ENCODE results near the gene CHID1.

Gene CHID1

GRCh38 chr11:900545-900944 lies 10.1 kb downstream of the CHID1 start:
- peaks cover 65% of the 10 kb centered on the region for H3K36me3 ChIP-seq
- no peaks in the 10 kb centered on the region for H3K9me3 ChIP-seq
- no peaks in the 10 kb centered on the region for H3K27me3 ChIP-seq
- no peak overlapping the region for H3K27ac ChIP-seq
- H3K4me3 ChIP-seq (ENCODE audit: low read depth in 1 of 2, low read length in 1 of 2) = no peak overlapping the region
- TF ChIP-seq, protein P1, sequence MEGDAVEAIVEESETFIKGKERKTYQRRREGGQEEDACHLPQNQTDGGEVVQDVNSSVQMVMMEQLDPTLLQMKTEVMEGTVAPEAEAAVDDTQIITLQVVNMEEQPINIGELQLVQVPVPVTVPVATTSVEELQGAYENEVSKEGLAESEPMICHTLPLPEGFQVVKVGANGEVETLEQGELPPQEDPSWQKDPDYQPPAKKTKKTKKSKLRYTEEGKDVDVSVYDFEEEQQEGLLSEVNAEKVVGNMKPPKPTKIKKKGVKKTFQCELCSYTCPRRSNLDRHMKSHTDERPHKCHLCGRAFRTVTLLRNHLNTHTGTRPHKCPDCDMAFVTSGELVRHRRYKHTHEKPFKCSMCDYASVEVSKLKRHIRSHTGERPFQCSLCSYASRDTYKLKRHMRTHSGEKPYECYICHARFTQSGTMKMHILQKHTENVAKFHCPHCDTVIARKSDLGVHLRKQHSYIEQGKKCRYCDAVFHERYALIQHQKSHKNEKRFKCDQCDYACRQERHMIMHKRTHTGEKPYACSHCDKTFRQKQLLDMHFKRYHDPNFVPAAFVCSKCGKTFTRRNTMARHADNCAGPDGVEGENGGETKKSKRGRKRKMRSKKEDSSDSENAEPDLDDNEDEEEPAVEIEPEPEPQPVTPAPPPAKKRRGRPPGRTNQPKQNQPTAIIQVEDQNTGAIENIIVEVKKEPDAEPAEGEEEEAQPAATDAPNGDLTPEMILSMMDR (IDR thresholded peaks at IDR 0.05) = no peak
- H3K4me1 ChIP-seq (ENCODE audit: control insufficient read depth in 1 of 2, insufficient read depth in 1 of 2, low read depth in 1 of 2, low read length in 1 of 2) = no peaks in the 10 kb centered on the region

DNA sequence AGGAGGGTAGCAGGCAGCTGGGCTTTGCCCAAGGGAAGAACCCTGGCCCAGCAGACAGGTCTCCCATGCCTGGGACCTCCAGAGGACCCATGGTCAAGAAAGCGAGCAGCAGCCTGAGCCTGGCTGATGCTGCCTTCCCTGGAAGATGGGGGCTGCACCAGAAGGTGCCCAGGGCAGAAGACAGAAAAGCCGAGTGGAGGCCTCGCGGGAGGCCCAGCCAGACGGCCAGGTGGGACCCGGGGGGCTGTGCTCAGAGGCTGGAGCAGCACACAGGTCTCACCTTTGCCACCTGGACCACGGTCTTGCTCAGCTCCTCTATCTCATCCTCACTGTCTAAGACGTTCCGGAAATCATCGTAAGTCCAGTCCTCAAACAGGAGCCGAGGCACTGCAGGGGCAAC lies 10.9 kb downstream of the CHID1 start:
- TF ChIP-seq, protein P1 (IDR thresholded peaks at IDR 0.05) = no peak
- H3K9me3 ChIP-seq = no peaks in the 10 kb centered on the region
- no peak overlapping the region for H3K4me3 ChIP-seq (ENCODE audit: low read depth in 1 of 2, low read length in 1 of 2)
- H3K36me3 ChIP-seq = peaks cover 65% of the 10 kb centered on the region
- H3K27ac ChIP-seq = no peak overlapping the region
- H3K27me3 ChIP-seq = no peaks in the 10 kb centered on the region
- H3K4me1 ChIP-seq (ENCODE audit: control insufficient read depth in 1 of 2, insufficient read depth in 1 of 2, low read depth in 1 of 2, low read length in 1 of 2) = no peaks in the 10 kb centered on the region

- TF ChIP-seq, protein P1 (IDR thresholded peaks at IDR 0.05) = no peak
- H3K4me3 ChIP-seq (ENCODE audit: low read depth in 1 of 2, low read length in 1 of 2) = no peak overlapping the region
- peaks cover 56% of the 10 kb centered on the region for H3K36me3 ChIP-seq
- no peaks in the 10 kb centered on the region for H3K9me3 ChIP-seq
- no peaks in the 10 kb centered on the region for H3K27me3 ChIP-seq
- H3K27ac ChIP-seq = no peak overlapping the region
- H3K4me1 ChIP-seq (ENCODE audit: control insufficient read depth in 1 of 2, insufficient read depth in 1 of 2, low read depth in 1 of 2, low read length in 1 of 2) = no peaks in the 10 kb centered on the region
These were observed 11.9 kb downstream of the CHID1 start for GRCh38 chr11:898540-899190.

GRCh38 chr11:898143-898511 lies 12.5 kb downstream of the CHID1 start:
- no peak overlapping the region for H3K4me3 ChIP-seq (ENCODE audit: low read depth in 1 of 2, low read length in 1 of 2)
- no peaks in the 10 kb centered on the region for H3K9me3 ChIP-seq
- TF ChIP-seq, protein P1 (IDR thresholded peaks at IDR 0.05) = no peak
- no peak overlapping the region for H3K27ac ChIP-seq
- peaks cover 53% of the 10 kb centered on the region for H3K36me3 ChIP-seq
- no peaks in the 10 kb centered on the region for H3K27me3 ChIP-seq
- no peaks in the 10 kb centered on the region for H3K4me1 ChIP-seq (ENCODE audit: control insufficient read depth in 1 of 2, insufficient read depth in 1 of 2, low read depth in 1 of 2, low read length in 1 of 2)

DNA sequence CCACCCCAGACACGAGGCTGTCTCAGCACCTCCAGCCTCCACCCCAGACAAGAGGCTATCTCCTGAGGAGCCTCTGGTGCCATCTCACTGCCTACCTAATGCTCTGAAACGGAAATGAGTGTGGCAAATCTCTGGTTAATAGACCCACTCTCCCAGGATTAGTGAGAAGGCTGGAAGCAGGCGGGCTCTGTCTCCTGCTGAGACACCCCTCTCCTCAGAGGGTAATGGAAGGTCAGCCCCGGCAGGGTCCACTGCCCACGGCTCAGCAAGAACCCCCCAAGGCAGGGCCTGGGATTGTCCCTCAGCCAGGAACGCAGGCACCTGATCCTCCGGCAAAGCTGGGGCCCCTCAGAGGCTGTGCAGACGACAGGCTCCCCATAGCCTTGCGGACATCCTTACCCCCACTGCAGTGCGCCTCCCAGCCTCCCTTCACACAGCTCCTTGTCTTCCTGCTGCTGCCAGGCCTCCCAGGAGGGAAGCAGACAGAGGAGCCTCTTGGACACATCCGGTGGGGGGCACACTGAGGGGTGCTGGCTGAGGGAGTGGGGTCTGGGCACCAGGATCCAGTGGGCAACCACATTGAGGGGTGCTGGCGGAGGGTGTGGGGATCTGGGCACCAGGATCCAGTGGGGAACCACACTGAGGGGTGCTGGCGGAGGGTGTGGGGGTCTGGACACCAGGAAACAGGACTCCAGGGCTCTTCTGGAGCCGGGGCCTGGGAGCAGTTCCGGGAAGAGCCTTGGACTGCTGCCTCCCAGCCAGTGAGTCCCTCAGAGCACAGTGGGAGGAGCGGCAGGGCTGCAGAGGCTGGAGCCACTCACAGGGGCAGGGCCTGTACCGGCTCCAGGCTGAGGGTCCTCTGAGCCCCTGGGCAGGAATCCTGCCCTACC lies 13.1 kb downstream of the CHID1 start:
- Histone ChIP-seq H3K9me3 (no peaks in the 10 kb centered on the region), H3K4me3 (ENCODE audit: low read depth in 1 of 2, low read length in 1 of 2) (no peak overlapping the region)

More for the DNA sequence above, 13.1 kb downstream of the CHID1 start:
- Histone ChIP-seq H3K36me3 (peaks cover 46% of the 10 kb centered on the region), H3K27me3 (no peaks in the 10 kb centered on the region), H3K4me1 (ENCODE audit: control insufficient read depth in 1 of 2, insufficient read depth in 1 of 2, low read depth in 1 of 2, low read length in 1 of 2) (no peaks in the 10 kb centered on the region), H3K27ac (no peak overlapping the region)
- TF ChIP-seq, protein P1 (IDR thresholded peaks at IDR 0.05) = no peak
